ENCODE results near the gene FXR2.
"Not testable (repeated sequence)": the region's sequence is repeated elsewhere in the genome, so short reads cannot be mapped to it uniquely, and the experiment has no call there.

The FXR2 gene

GRCh38 chr17:7614425-7615264, at the start of gene FXR2:
Gene FXR2, minus strand, starts transcription at chr17:7614897. Its CDS starts 365 bp downstream, at chr17:7614532.
- peak; percentile 100 for DNase-seq

GRCh38 chr17:7656958-7657609, 42.4 kb upstream of the FXR2 start:
- peak; percentile 87 for DNase-seq

GRCh38 chr17:7655541-7655840, 40.8 kb upstream of the FXR2 start:
- no peak for DNase-seq

GRCh38 chr17:7654832-7655540, 40.3 kb upstream of the FXR2 start:
- peak; percentile 83 for DNase-seq

- DNase-seq = no peak
Observed at GRCh38 chr17:7652388-7653356, 38.0 kb upstream of the FXR2 start.

GRCh38 chr17:7651665-7652387, 37.1 kb upstream of the FXR2 start:
- peak; percentile 66 for DNase-seq

GRCh38 chr17:7651097-7651664, 36.5 kb upstream of the FXR2 start:
- DNase-seq = no peak

- DNase-seq = peak; percentile 100
Observed at GRCh38 chr17:7650509-7651096, 35.9 kb upstream of the FXR2 start, which contains the start of gene ATP1B2. Gene ATP1B2, plus strand, starts transcription at chr17:7650926. Its CDS starts 593 bp downstream, at chr17:7651519.

- no peak for DNase-seq
Observed at GRCh38 chr17:7647018-7647417, 32.3 kb upstream of the FXR2 start.

GRCh38 chr17:7646457-7646856, 31.8 kb upstream of the FXR2 start:
- no peak for DNase-seq

- DNase-seq = no peak
Observed at GRCh38 chr17:7644775-7645174, 30.1 kb upstream of the FXR2 start.

- not testable (repeated sequence) for DNase-seq
Observed at GRCh38 chr17:7641635-7642034, 26.9 kb upstream of the FXR2 start.

GRCh38 chr17:7640783-7641182, 26.1 kb upstream of the FXR2 start:
- DNase-seq = no peak

GRCh38 chr17:7636163-7636562, 21.5 kb upstream of the FXR2 start:
- no peak for DNase-seq

- peak; percentile 92 for DNase-seq
Observed at GRCh38 chr17:7634384-7634783, 19.7 kb upstream of the FXR2 start.

- DNase-seq = peak; percentile 29
Observed at GRCh38 chr17:7633093-7633492, 18.4 kb upstream of the FXR2 start.

GRCh38 chr17:7632492-7632894, 17.8 kb upstream of the FXR2 start:
- peak; percentile 86 for DNase-seq

GRCh38 chr17:7631398-7632380, 17.0 kb upstream of the FXR2 start:
- no peak for DNase-seq

GRCh38 chr17:7629939-7630571, 15.4 kb upstream of the FXR2 start, which contains the start of gene SHBG:
Gene SHBG, plus strand, starts transcription at chr17:7630135. Its CDS starts 38 bp downstream, at chr17:7630173.
- DNase-seq = no peak
